NCI-H1694 (cell line): Measurements from ENCODE around the gene LHX1.

Experiments used
- DNase-seq: peaks from one replicate; lab custom pipeline; 2025; lab: John Stamatoyannopoulos, UW

Gene LHX1

DNA sequence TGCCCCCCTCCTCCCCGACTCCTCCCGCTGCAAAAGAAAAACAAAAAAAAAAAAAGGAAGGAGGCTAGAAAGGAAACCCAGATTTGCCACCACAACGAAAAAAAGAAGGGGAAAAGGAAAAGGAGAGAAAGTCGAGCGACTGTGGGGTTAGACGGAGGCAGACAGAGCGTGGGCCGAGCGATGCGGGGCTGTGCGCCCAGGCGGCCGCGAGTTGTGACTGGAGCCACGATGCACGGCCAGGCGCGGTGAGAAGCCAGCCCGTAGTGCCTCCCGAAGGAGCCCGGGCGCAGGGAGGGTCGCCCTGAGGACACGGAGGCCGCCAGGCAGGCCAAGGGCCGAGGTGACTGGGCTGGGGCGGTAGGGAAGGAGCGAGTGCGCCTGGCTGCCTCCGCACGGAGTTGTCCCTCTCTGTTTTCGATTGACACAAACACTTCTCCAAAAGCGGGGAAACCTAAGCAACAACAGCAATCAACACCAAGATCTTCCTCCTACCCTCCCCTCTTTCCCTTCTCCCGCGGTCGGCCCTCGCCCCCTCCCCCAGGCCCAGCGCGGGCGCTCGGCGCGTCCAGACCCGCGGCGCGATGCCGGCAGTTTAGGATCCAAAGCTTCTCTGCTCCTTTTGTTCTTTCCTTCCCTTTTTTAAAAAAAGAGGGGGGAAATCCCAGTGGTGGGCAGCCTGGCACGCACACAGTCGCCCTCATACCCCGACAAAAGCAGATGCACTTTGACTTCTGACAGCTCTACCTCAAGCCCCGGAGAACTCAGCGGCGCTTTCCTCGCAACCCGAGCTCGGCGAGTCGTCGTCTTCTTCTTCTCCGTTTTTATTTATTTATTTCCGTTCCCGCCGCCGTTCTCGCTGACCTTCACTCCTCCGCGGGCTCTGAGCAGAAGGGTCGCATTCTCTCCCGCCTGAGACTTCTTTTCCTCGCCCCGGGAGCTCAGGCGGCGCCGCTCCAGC lies at the start of gene LHX1:
Gene LHX1 (plus strand): TSS at position 475 of the 958 bp plus-strand sequence. CDS start 723 bp downstream, outside the sequence.
- no peak for DNase-seq

DNA sequence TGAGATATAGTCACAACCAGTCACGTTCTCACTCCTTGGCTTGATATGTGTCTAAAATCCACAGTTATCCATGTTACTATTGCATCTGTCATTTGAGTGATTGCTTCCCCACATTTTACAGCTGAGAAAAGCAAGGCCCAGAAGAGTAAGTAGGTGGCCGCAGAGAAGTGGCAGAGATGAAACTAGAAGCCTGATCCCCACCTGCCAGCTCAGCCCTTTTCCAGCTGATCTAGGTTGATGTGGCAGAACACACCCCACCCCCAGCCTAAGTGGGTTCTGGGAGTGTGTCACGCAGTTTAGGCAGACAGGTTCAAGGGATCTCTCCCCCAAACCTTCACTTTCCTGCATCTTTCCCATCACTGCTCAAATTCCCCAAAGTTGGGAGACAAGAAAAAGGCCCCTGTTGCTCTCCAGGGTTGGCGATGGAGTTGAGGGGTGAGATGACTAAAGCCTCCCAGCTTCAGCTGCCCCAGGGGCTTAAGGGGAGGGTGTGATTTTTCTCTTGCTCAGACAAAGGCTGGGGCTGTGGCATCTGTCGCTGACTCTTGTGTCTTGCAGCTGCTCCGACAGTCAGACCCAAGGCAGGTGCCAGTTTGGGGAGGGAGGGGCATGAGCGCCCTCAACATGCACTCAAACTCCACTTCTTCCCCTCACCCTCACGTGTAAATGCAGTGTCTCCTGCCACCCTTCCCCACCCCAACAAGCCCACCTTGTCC lies 48.9 kb upstream of the LHX1 start:
- DNase-seq: peak; percentile 61

DNA sequence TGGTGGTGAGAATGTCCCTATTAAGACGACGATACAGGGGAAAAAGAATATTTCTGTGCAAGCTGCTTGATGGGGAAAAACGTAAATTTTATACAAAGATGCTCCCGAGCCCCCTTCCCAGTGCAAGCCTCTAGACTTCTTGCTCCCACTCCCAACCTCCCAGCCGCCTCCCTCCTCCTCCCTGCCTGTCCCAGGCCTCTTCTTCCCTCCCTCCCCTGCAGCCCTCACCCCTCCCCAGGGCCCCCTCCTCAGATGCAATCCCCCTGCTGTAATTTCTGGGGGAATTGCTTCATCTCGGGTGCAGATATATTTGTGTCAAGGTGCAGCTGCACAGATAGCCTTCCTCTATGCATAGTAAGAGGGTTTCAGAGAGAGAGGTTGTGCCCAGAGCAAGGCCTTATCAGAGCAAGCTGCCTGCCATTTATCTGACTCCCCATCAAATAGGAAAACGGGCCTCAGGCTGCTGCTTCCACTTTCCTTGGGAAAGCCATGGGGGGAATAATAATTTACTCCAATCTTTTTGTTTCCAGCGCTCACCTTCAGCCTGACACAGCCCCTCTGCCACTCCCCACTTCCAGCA lies 47.4 kb upstream of the LHX1 start:
- DNase-seq: no peak

DNA sequence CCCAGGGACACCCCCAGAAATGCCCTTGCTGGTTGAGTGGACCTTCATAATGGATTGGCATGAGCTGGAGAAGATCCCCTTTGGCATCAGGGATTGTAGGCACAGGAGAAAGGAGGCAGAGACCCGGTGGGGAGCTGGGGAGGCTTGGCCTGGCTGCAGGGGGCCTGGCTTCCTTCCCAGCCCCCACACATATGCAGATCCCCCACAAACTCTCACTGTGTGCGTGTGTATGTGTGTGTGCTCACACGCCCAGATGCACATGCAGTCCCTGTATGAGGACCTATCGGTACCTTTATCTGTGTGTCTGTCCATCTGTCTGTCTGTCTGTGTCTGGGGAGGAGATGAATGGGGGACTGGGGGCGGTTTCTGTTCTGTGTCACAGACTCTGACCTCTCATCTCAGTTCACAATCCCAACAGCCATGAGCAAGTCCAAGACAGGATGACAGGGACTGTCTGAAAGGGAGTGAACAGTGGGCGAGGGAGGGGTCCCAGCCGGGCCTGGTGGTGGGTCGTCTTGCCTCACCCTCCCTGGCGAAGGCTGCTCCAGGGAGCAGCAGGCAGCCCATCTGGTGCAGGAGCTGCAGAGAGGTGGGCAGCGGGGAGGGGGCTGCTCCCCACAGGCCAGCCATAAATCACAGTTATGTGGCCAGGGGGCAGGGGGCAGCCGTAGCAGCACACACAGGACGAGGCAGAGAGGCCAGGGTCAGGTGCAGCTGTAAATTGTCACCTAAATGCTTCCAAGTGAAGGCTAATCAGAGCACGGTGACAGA lies 46.7 kb upstream of the LHX1 start:
- DNase-seq: no peak

DNA sequence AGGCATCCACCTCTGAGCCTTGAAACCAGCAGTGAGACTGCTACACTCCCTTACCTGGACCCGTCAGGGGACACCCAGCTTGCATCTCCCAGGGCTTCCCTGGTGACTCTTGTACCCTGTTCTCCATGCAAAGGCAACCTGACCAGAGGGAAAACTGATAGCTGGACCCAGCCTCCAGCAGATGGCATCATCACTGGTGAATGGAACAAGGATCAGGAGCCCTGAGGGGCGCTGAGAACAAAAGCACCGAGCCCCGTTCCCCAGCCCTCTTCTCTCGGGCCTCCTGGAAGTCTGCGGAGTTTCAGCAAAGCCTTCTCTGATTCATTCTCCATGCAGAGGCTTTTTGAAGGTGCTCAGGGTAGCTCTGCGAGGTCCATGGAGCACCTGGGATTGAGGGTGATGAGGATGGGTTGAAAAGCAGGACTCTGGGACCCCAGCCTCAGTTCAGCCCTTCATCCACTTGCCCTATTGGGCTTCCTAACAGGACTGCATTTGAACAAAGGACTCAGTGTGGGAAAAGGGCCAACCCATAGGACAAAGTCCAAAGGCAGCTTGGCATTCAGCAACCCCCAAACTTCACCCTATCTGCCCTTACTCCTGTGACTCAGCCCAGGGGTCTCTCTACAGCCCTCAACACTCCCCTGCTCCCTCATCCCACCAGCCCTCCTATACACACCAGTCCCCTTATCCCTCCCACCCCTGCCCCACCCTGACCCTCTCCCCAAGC lies 45.0 kb upstream of the LHX1 start:
- no peak for DNase-seq

DNA sequence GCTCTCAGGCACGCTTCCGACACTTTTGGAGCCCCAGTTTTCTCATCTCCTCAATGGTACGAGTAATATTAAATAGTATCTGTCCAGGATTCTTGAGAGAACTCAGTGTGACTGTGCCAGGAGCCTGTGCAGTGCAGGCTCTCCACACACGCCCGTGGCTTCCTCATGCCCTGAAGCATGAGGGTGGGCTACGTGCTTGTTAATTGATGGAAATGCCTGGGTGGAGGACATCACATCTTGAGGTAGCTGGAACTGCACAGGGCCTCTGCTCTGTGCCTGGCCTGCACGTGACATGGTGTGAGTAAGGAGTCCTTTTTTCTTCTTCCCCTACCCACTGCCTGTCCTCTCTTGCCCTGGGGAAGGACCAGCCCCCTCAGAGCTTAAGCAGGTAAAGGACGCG lies 43.1 kb upstream of the LHX1 start:
- DNase-seq: no peak

DNA sequence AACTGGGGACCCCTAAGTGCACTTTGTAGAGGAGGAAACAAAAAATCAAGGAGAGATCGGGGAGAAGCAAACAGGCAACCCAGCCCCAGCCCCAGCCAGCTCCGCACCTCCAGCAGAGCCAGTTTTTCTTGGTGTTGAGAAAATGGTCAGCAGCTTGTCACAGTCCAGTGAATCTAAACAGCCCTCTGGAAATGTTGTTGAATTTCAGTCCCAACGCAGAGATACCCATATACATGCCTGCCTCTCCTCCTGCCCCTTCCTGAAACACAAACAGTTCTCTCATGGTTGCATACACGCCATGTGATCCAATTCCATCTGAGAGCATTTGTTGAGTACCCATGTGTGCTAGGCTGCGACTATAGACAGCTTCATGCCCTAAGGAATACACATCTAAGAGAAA lies 42.4 kb upstream of the LHX1 start:
- DNase-seq: no peak

DNA sequence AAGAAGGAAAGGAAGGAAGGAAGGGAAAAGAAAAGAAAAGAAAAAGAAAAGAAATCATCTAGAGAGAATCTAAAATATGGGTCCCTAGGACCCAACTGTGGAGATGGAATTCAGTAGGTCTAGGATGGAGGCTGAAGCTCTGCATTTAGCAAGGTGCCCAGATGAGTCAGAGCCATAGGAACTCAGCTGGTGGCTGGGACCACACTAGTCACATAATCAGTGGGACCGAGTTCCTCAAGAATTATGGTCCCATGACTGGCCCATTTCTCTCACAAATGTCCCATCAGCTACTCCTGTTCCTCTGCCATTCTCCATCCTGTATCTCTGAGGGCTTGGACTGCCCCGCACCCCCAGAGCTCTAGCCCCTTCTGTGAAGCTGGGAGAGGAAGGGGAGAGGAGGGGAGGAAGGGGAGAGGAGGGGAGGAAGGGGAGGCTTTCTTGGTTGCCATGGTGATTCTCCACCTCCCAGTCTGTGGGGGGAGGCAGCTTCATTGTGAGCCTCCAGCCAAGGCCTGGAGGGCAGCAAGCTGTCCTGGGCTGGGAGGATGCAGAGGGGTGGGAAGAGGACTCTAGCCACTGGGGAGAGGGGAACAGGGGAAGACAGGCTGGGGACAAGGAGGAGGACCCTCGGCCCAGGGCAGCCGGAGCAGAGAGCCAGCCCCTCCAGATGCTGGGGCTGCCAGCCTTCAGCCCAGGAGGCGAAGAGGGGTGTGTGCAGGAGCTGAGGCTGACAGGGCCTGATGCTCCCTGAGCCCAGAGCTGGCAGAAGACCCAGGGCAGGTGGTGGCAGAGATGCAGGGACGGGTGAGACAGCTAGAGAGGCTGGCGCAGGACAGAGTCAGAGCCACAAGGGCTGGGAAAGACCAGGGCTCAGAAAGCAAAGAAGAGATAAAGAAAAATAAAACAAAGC lies 37.8 kb upstream of the LHX1 start:
- DNase-seq: peak; percentile 84

DNA sequence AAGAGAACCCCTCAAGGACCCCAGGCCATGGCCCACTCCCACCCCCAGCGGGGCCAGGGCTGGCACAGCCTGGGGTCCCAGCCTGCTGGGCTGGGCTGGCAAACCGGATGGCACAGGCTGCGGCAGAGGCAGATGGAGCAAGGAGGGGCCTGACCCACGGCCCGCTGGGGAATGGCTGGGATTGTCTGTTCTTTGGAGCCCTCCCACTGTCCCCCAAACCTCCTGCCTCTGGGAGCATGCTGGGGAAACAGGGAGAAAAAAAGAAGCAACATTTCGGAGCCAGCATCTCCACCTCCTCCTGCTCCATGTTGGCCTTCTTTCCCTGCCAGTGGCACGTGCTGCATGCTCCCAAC lies 37.1 kb upstream of the LHX1 start:
- DNase-seq: peak; percentile 84

DNA sequence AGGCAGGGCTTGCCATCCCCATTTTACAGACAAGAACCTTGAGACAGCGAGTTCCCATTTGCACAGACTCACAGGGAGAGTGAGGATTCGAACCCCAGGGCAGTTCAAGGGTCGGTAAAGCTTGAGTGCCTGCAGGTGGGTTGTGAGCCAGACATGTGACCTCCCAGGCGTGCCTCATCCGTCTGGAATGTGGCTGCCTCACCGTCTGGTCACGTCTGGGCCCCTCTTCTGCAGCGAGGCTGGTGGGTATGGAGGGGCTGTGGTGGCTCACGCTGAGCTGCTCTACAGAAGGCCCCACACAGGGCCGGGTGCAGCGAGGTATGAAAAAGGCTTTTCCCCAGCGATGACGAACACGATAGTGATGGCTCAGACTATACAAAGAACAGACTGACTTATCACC lies 35.8 kb upstream of the LHX1 start:
- peak; percentile 59 for DNase-seq

DNA sequence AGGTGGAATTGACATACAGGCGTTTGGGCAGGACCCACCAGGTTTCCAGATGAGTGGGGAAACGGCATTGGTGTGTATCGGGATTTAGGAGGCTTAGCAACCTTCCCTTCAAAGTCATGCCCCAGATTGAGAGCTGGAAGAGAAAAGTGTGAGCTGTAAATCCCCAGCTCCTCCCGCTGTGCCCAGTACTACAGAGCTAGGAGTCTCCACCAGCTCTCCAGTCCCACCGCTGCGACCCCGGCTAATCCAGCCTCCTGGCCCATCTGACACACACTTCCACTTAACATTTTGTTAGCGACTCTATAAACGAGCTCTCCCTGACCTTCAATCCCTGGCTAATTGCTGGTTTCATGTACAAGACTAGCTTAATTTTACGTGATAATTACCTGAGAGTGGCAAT lies 29.9 kb upstream of the LHX1 start:
- no peak for DNase-seq

DNA sequence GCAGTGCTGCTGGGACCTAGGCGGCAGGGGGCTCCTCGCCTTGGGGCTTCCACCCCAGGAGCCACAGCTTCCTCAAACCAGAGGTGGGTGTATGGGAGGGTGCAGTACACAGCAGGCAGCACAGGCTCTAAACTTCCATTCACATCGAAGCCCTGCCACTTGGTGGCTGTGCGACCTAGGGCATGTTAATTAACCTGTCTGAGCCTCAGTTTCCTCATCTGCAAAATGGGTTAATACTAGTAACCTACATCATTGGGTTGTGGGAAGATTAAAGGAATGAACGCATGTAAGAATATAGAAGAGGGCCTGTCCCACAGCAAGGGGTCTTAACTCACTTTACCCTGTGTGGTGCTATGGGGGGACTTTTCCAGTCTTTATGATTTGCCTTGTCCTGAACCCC lies 26.8 kb upstream of the LHX1 start:
- DNase-seq: no peak

DNA sequence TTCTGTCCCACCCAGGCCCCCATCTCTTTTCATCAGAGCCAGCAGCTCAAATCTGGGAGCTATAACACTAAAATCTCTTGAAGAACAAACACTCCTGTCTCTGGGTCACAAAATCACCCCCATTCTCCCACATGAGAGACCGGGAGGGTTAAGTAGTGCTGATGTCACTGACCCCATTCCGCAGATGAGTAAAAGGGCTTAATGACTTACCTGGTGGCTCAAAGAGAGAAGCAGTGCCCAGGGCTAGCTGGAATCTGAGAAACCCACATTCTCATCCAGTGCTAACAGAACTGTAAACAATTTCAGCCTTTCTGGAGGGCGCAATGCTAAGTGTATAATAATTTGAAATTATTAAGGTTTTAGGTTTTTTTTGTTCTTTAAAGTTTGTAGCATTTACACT lies 26.3 kb upstream of the LHX1 start:
- DNase-seq: no peak

DNA sequence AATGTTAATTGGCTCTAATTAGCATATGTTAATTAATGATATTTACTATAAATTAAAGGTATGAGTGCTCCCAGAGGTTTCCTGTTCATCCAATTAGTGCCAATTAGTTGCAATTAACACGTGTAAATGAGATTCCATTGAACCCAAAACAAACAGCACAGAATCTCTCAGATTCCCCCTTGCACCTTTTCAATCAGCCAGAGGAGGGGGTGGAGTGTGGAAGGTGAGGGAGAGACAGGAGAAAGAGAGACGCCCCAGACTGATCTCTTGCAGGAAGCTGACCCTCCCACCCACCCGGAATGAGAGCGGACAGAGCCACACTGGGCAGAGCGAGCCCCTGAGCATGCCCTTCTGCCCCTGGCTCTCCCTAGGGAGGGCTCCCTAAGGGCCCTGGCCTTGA lies 24.1 kb upstream of the LHX1 start:
- DNase-seq: no peak

DNA sequence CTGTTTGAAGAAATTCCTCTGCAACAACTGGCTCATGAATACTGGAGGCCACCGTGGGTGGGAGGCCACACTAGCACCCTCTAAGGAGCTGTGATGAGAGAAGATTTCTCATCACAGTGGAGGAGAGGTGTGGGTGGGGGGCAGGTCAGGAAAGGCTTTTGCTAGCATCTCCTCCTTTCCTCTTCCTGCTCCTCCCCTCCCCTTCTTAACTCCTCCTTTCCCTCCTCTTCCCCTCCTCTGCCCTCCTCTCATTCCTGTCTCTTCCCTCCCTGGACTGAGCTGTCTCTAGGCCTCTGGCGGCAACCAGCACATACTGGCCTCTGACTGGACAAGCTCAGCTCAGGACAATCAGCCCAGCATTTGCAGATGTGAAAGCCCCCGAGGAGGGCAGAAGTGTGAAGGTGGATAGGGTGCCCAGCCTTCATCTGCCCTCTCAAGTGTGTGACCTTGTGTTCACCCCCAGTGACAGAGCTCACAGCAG lies 19.0 kb upstream of the LHX1 start:
- DNase-seq: no peak

DNA sequence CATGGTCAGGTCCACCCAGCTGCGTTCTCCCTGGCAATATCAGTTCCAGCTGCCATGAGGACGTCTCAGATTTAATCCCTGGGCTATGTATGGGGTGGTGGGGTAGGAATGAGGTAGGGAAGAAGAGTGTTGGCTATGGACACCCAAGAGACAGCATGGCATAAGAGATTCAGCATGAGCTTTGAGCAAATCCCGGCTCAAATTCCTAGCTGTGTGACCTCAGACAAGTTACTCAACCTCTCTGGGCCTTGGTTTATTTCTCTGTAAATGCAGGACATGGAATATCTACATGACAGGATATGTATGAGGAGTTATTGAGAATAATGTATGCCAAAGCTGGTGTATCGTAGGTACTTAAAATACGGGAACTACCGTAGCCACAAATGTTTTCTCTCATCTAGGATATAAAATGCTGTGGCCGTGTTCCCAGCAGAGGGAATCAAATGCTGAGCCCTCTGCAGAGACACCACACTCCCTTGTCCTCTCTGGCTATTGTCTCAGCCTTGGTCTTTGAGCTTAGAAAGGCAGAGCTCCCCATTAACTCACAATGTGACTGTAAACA lies 17.8 kb upstream of the LHX1 start:
- no peak for DNase-seq

DNA sequence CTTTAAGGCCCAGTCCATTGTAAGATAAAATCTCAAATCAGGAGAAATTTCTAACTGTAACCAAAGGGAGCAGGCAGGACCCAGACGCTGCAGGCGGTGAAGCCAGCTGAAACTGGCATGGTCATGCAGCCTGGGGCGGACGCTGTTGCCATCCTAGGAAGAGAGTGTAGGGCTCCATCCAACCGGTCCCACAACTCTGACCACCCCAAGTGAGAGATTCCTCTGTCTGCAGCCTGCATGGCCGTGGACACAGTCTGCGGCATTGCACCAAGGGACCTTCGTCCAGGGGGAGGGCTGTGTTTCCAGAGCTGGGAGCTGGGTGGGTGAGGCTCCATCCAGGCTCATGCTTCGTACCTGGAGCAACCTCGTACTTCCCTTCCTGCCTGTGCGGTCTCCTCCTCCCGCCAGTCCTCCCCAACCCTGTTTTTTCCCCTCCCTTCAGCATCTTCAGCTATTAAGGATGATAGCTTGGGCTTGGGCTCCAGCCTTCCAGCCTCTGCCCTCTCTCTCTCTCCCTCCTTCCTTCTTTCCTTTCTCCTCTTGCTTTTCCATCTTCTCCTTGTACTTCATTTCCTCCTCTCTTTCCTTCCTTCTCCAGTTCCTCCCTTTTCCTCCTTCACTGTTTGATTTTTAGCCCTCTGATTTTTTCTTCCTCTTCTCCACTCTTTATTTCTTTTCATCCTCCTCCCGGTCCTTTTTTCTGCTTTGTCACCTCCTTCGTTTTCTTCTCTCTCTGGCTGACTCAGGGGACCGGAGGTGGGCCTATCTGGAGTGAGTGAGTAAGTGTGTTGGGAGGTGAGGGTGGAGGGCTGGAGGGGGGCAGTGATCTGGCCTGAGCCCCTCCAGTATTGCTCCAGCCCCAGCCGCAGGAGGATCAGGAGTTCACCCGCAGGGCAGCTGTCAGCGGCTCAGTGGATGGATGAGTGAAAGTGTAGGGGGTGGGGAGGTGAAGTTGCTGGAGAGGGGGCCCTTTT lies 17.0 kb upstream of the LHX1 start:
- DNase-seq: no peak

DNA sequence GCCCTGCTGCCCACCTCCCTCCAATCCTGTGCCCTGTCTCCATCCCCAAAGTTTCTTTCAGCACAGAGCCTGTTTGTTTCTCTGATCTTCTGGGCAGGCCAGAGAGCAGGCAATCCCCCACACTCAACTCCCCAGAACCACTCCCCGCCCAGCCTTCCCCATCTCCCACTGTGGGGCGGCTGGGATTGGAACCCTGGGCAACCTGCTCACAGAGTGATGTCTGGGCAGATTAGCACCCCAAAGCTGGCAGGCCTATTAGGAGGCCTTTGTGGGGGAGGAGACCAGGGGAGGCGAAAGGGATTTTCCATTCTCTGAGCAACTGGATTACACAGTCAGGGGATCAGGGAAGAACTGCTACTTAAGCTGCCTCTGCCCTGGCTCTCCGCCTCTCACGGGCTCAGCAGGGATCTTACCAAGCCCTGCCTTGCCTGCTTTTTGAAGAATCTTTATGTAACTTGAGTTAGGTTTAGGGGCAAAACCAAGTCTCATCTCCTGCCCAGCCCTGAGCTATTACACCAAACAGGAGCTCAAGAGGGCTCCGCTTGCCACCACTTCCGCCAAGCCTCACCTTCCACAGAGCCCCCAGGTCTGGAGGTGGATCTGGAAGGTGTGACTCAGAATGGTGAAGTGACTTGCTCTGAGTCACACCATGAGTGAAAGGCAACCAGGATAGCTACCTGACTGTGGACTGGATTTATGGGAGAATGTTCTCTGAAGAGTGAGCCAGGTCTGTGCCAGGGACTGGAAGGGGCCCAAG lies 16.0 kb upstream of the LHX1 start:
- no peak for DNase-seq
